ENCODE data around the gene UBA3.
A peak's percentile ranks its signal among the peaks of the same experiment; 100 is the strongest.

UBA3 gene

GRCh38 chr3:69032737-69033136 is 47.4 kb downstream of the UBA3 start:
- Mint-ChIP-seq H3K9me3 (no peaks in the 10 kb centered on the region), H3K36me3 (peaks cover 56% of the 10 kb centered on the region), H3K27me3 (no peaks in the 10 kb centered on the region), H3K4me1 (peaks cover 5% of the 10 kb centered on the region), H3K4me3 (no peak overlapping the region), H3K27ac (no peak overlapping the region)
- no peak for DNase-seq
- CTCF ChIA-PET, result no interaction called here

GRCh38 chr3:69032142-69032541 is 48.0 kb downstream of the UBA3 start:
- peaks cover 5% of the 10 kb centered on the region for H3K4me1 Mint-ChIP-seq
- CTCF ChIA-PET, result interaction anchor here (0.6 to 0.9 kb wide), 2 partner anchors 10 to 19 kb away, joined by 3 to 4 read pairs; no protein-coding TSS in a partner anchor
- H3K4me3 Mint-ChIP-seq, result no peak overlapping the region
- peaks cover 58% of the 10 kb centered on the region for H3K36me3 Mint-ChIP-seq
- H3K27me3 Mint-ChIP-seq, result no peaks in the 10 kb centered on the region
- no peaks in the 10 kb centered on the region for H3K9me3 Mint-ChIP-seq
- H3K27ac Mint-ChIP-seq, result no peak overlapping the region
- no peak for DNase-seq

- no peaks in the 10 kb centered on the region for H3K27me3 Mint-ChIP-seq
- no peaks in the 10 kb centered on the region for H3K9me3 Mint-ChIP-seq
- H3K4me3 Mint-ChIP-seq, result no peak overlapping the region
- peaks cover 57% of the 10 kb centered on the region for H3K36me3 Mint-ChIP-seq
- H3K4me1 Mint-ChIP-seq, result peaks cover 5% of the 10 kb centered on the region
- H3K27ac Mint-ChIP-seq, result no peak overlapping the region
- no peak for DNase-seq
- CTCF ChIA-PET, result interaction anchor here (0.6 to 0.9 kb wide), 2 partner anchors 10 to 19 kb away, joined by 3 to 4 read pairs; no protein-coding TSS in a partner anchor
Observed at GRCh38 chr3:69031635-69032034, 48.5 kb downstream of the UBA3 start.

GRCh38 chr3:69020857-69021256 is 59.3 kb downstream of the UBA3 start:
- Mint-ChIP-seq H3K36me3 (peaks cover 28% of the 10 kb centered on the region), H3K27ac (no peak overlapping the region), H3K4me1 (peaks cover 5% of the 10 kb centered on the region), H3K4me3 (no peak overlapping the region), H3K9me3 (no peaks in the 10 kb centered on the region), H3K27me3 (no peaks in the 10 kb centered on the region)
- DNase-seq, result no peak
- CTCF ChIA-PET, result interaction anchor here (0.9 to 1.5 kb wide), 2 partner anchors 12 to 22 kb away, joined by 3 read pairs; no protein-coding TSS in a partner anchor

- no peaks in the 10 kb centered on the region for H3K27me3 Mint-ChIP-seq
- H3K36me3 Mint-ChIP-seq, result peaks cover 24% of the 10 kb centered on the region
- peaks cover 5% of the 10 kb centered on the region for H3K4me1 Mint-ChIP-seq
- no peak overlapping the region for H3K4me3 Mint-ChIP-seq
- H3K27ac Mint-ChIP-seq, result no peak overlapping the region
- no peak for DNase-seq
- H3K9me3 Mint-ChIP-seq, result no peaks in the 10 kb centered on the region
- CTCF ChIA-PET, result interaction anchor here (0.9 to 1.5 kb wide), 2 partner anchors 11 to 22 kb away, joined by 3 read pairs; no protein-coding TSS in a partner anchor
Observed at GRCh38 chr3:69020424-69020823, 59.7 kb downstream of the UBA3 start.

GRCh38 chr3:69016901-69017300 is 63.3 kb downstream of the UBA3 start:
- Mint-ChIP-seq H3K27ac (no peak overlapping the region), H3K9me3 (no peaks in the 10 kb centered on the region), H3K27me3 (no peaks in the 10 kb centered on the region), H3K4me3 (no peak overlapping the region), H3K36me3 (peaks cover 17% of the 10 kb centered on the region), H3K4me1 (peaks cover 29% of the 10 kb centered on the region)
- no peak for DNase-seq
- CTCF ChIA-PET, result no interaction called here

- no peak overlapping the region for H3K27ac Mint-ChIP-seq
- no peaks in the 10 kb centered on the region for H3K9me3 Mint-ChIP-seq
- H3K36me3 Mint-ChIP-seq, result peaks cover 18% of the 10 kb centered on the region
- no peak overlapping the region for H3K4me3 Mint-ChIP-seq
- no peak for DNase-seq
- H3K27me3 Mint-ChIP-seq, result no peaks in the 10 kb centered on the region
- CTCF ChIA-PET, result no interaction called here
- H3K4me1 Mint-ChIP-seq, result peaks cover 32% of the 10 kb centered on the region
Observed at GRCh38 chr3:69016102-69016501, 64.1 kb downstream of the UBA3 start.

- H3K27ac Mint-ChIP-seq, result peak overlapping the region; percentile 69
Observed at GRCh38 chr3:69014022-69014580, 66.1 kb downstream of the UBA3 start.

GRCh38 chr3:69013253-69014021 is 66.7 kb downstream of the UBA3 start, which contains the start of gene EOGT:
Gene EOGT, minus strand, starts transcription at chr3:69013684. Its CDS starts 3,838 bp downstream, at chr3:69009846.
- Mint-ChIP-seq H3K36me3 (peaks cover 20% of the 10 kb centered on the region), H3K27ac (peak within 1 kb of the TSS; percentile 69), H3K4me1 (peaks cover 29% of the 10 kb centered on the region), H3K9me3 (no peaks in the 10 kb centered on the region), H3K27me3 (no peaks in the 10 kb centered on the region), H3K4me3 (peak within 1 kb of the TSS; percentile 85)
- DNase-seq, result peak; percentile 88
- CTCF ChIA-PET, result interaction anchor here (1.0 to 1.1 kb wide), 2 partner anchors 13 to 71 kb away, joined by 3 read pairs; partner anchors contain the start of gene ARL6IP5

More at GRCh38 chr3:69014022-69014580, 66.1 kb downstream of the UBA3 start:
- H3K27me3 Mint-ChIP-seq, result no peaks in the 10 kb centered on the region
- peaks cover 29% of the 10 kb centered on the region for H3K4me1 Mint-ChIP-seq
- no peak for DNase-seq
- no peaks in the 10 kb centered on the region for H3K9me3 Mint-ChIP-seq
- H3K36me3 Mint-ChIP-seq, result peaks cover 21% of the 10 kb centered on the region
- H3K4me3 Mint-ChIP-seq, result peak overlapping the region; percentile 80
- CTCF ChIA-PET, result interaction anchor here (1.0 kb wide), 1 partner anchor 70 kb away, joined by 3 read pairs; the partner anchor contains the start of gene ARL6IP5

GRCh38 chr3:69012800-69013252 is 67.3 kb downstream of the UBA3 start:
- H3K9me3 Mint-ChIP-seq, result no peaks in the 10 kb centered on the region
- H3K36me3 Mint-ChIP-seq, result peaks cover 17% of the 10 kb centered on the region
- peak overlapping the region; percentile 85 for H3K4me3 Mint-ChIP-seq
- H3K27ac Mint-ChIP-seq, result no peak overlapping the region
- DNase-seq, result no peak
- H3K4me1 Mint-ChIP-seq, result peaks cover 29% of the 10 kb centered on the region
- CTCF ChIA-PET, result interaction anchor here (1.0 to 1.1 kb wide), 2 partner anchors 13 to 72 kb away, joined by 3 read pairs; partner anchors contain the start of gene ARL6IP5
- H3K27me3 Mint-ChIP-seq, result no peaks in the 10 kb centered on the region

- DNase-seq, result no peak
- CTCF ChIA-PET, result interaction anchor here (1.1 kb wide), 1 partner anchor 12 kb away, joined by 3 read pairs; no protein-coding TSS in a partner anchor
- Mint-ChIP-seq H3K9me3 (no peaks in the 10 kb centered on the region), H3K27me3 (no peaks in the 10 kb centered on the region), H3K4me3 (peak overlapping the region; percentile 85), H3K27ac (no peak overlapping the region), H3K36me3 (peaks cover 13% of the 10 kb centered on the region), H3K4me1 (peaks cover 27% of the 10 kb centered on the region)
Observed at GRCh38 chr3:69012100-69012799, 67.9 kb downstream of the UBA3 start.

- peaks cover 27% of the 10 kb centered on the region for H3K4me1 Mint-ChIP-seq
- CTCF ChIA-PET, result no interaction called here
- H3K36me3 Mint-ChIP-seq, result peaks cover 11% of the 10 kb centered on the region
- no peaks in the 10 kb centered on the region for H3K9me3 Mint-ChIP-seq
- peak overlapping the region; percentile 23 for H3K4me3 Mint-ChIP-seq
- H3K27me3 Mint-ChIP-seq, result no peaks in the 10 kb centered on the region
- no peak for DNase-seq
- H3K27ac Mint-ChIP-seq, result no peak overlapping the region
Observed at GRCh38 chr3:69011096-69011730, 69.0 kb downstream of the UBA3 start.

- Mint-ChIP-seq H3K27me3 (no peaks in the 10 kb centered on the region), H3K4me1 (peaks cover 21% of the 10 kb centered on the region), H3K27ac (no peak overlapping the region), H3K9me3 (no peaks in the 10 kb centered on the region), H3K36me3 (peaks cover 23% of the 10 kb centered on the region), H3K4me3 (no peak overlapping the region)
- DNase-seq, result no peak
- CTCF ChIA-PET, result interaction anchor here (1.0 kb wide), 1 partner anchor 11 kb away, joined by 3 read pairs; no protein-coding TSS in a partner anchor
Observed at GRCh38 chr3:69009559-69010410, 70.4 kb downstream of the UBA3 start.

Measured in activated naive CD4-positive, alpha-beta T cell treated with anti-CD3 and anti-CD28 coated beads, Interleukin-2, amount 10 ng/mL, durations not matched to agents 7 days and 5 days (primary cell).